IMR-90 (cell line): ENCODE results near the gene MINDY3. TPM values are rescaled to one million over a fixed set of nuclear protein-coding genes. Genes with fewer than 3 reads are reported as not detected.

Experiments
- ATAC-seq: fragments of 200-7000 bp; cut with Tn5 transposase; 2 replicates; pipeline ENCODE4 v1.9.1; 2020; ENCODE audit warnings: low read depth, mild to moderate bottlenecking, moderate library complexity
- BruUV-seq: library from RNA; stranded (reverse); fragments of 400-500 nt; replicated peaks from 2 replicates; lab custom pipeline; 2021; lab: Mats Ljungman, UMichigan
- CTCF ChIA-PET: fragments of 300-600 bp; formaldehyde crosslinking; extraction: SDS; loops from one replicate; lab custom pipeline; 2021; ENCODE audit warnings: antibody characterized with exemption; lab: Yijun Ruan, JAX
- POLR2A ChIA-PET: fragments of 300-600 bp; sonication (Branson Sonifier 250); formaldehyde crosslinking; loops from one replicate; lab custom pipeline; 2022; ENCODE audit warnings: antibody characterized with exemption; ENCODE audit not compliant: unreplicated experiment; lab: Charles Lee
- DNase-seq: peaks from one replicate; pipeline ENCODE4 v3.0.0; 2013
- H2AFZ ChIP-seq: replicated peaks from 2 replicates; pipeline ENCODE3; 2013; ENCODE audit warnings: low read length, mild to moderate bottlenecking; ENCODE audit not compliant: poor library complexity
- H2AK5ac ChIP-seq: 2 replicates; pipeline ENCODE4 v1.6.1; 2013; ENCODE audit warnings: low read depth, low read length, inconsistent platforms
- H2AK9ac ChIP-seq: replicated peaks from 2 replicates; pipeline ENCODE3; 2013; ENCODE audit warnings: mild to moderate bottlenecking, low read depth, low read length, moderate library complexity; ENCODE audit not compliant: poor library complexity
- H2BK120ac ChIP-seq: 2 replicates; pipeline ENCODE4 v1.6.1; 2013; ENCODE audit warnings: low read depth, low read length, inconsistent platforms
- H2BK15ac ChIP-seq: 3 replicates; pipeline ENCODE4 v1.6.1; 2013; ENCODE audit warnings: low read depth, low read length, inconsistent platforms
- H2BK20ac ChIP-seq: 2 replicates; pipeline ENCODE4 v1.6.1; 2013; ENCODE audit warnings: low read depth, mild to moderate bottlenecking, inconsistent platforms, low read length, moderate library complexity
- H2BK5ac ChIP-seq: 2 replicates; pipeline ENCODE4 v1.6.1; 2013; ENCODE audit warnings: mild to moderate bottlenecking, low read depth, low read length, inconsistent platforms; ENCODE audit not compliant: poor library complexity, severe bottlenecking
- H3K14ac ChIP-seq: replicated peaks from 2 replicates; pipeline ENCODE4 v1.6.1; 2013; ENCODE audit warnings: low read depth, low read length, inconsistent platforms
- H3K18ac ChIP-seq: 2 replicates; pipeline ENCODE4 v1.6.1; 2013; ENCODE audit warnings: low read depth, low read length, control low read depth
- H3K23ac ChIP-seq: 2 replicates; pipeline ENCODE4 v1.6.1; 2013; ENCODE audit warnings: low read depth, low read length, inconsistent platforms
- H3K27ac ChIP-seq: 2 replicates; pipeline ENCODE4 v1.5.1; 2013; ENCODE audit warnings: mild to moderate bottlenecking, control low read depth, low read length; ENCODE audit not compliant: insufficient read depth
- H3K27me3 ChIP-seq: 2 replicates; pipeline ENCODE4 v1.6.1; 2013; ENCODE audit warnings: low read length; ENCODE audit not compliant: control insufficient read depth, insufficient read depth
- H3K36me3 ChIP-seq: 2 replicates; pipeline ENCODE4 v1.6.1; 2013; ENCODE audit warnings: low read length, mixed read lengths; ENCODE audit not compliant: control insufficient read depth, insufficient read depth
- H3K4ac ChIP-seq: 2 replicates; pipeline ENCODE4 v1.6.1; 2013; ENCODE audit warnings: low read depth, low read length, inconsistent platforms
- H3K4me1 ChIP-seq: 2 replicates; pipeline ENCODE4 v1.6.1; 2013; ENCODE audit warnings: low read length, mixed read lengths; ENCODE audit not compliant: control insufficient read depth, insufficient read depth
- H3K4me2 ChIP-seq: 2 replicates; pipeline ENCODE4 v1.6.1; 2013; ENCODE audit warnings: low read depth, mild to moderate bottlenecking, control low read depth, low read length, moderate library complexity
- H3K4me3 ChIP-seq: 2 replicates; pipeline ENCODE4 v1.5.1; 2013; ENCODE audit warnings: low read depth, mild to moderate bottlenecking, control low read depth, low read length, moderate library complexity; ENCODE audit not compliant: insufficient read depth
- H3K56ac ChIP-seq: 2 replicates; pipeline ENCODE4 v1.6.1; 2013; ENCODE audit warnings: low read length, inconsistent platforms; ENCODE audit not compliant: insufficient read depth; ENCODE audit errors: extremely low read depth
- H3K79me1 ChIP-seq, 2 experiments: 2 replicates each; pipeline ENCODE4 v1.6.1; 2013; ENCODE audit warnings: low read length in 2 of 2, inconsistent platforms in 1 of 2, low read depth in 1 of 2
- H3K9ac ChIP-seq: 2 replicates; pipeline ENCODE4 v1.6.1; 2013; ENCODE audit warnings: low read depth, low read length, control low read depth
- H3K9me1 ChIP-seq: 2 replicates; pipeline ENCODE4 v1.6.1; 2013; ENCODE audit warnings: low read length, inconsistent platforms; ENCODE audit not compliant: insufficient read depth
- H3K9me3 ChIP-seq: 2 replicates; pipeline ENCODE4 v1.6.1; 2013; ENCODE audit warnings: low read length; ENCODE audit not compliant: control insufficient read depth, insufficient read depth
- H4K20me1 ChIP-seq: 2 replicates; pipeline ENCODE4 v1.6.1; 2013; ENCODE audit warnings: low read length, inconsistent platforms; ENCODE audit not compliant: insufficient read depth
- H4K5ac ChIP-seq: 2 replicates; pipeline ENCODE4 v1.6.1; 2013; ENCODE audit warnings: mild to moderate bottlenecking, low read depth, low read length, control low read depth
- H4K8ac ChIP-seq, 2 experiments: 2 replicates each; pipeline ENCODE4 v1.6.1; 2013; ENCODE audit warnings: low read depth in 2 of 2, low read length in 2 of 2, control low read depth in 1 of 2, inconsistent platforms in 1 of 2
- H4K91ac ChIP-seq: 2 replicates; pipeline ENCODE4 v1.6.1; 2013; ENCODE audit warnings: low read depth, low read length, inconsistent platforms; ENCODE audit not compliant: insufficient read depth
- CEBPB ChIP-seq: IDR thresholded peaks from 2 replicates; pipeline ENCODE4 v1.6.1; 2012; ENCODE audit warnings: low read depth, low read length, improper control_type of control experiment
- CHD1 ChIP-seq: IDR thresholded peaks from 2 replicates; pipeline ENCODE4 v1.6.1; 2012; ENCODE audit warnings: low read depth, low read length, improper control_type of control experiment
- FOS ChIP-seq: fragments of 150-350 bp; IDR thresholded peaks from 2 replicates; pipeline ENCODE4 v1.6.1; 2016; ENCODE audit warnings: low read depth, low read length
- MAZ ChIP-seq: IDR thresholded peaks from 2 replicates; pipeline ENCODE4 v1.6.1; 2012; ENCODE audit warnings: low read depth, mild to moderate bottlenecking, low read length, improper control_type of control experiment, moderate library complexity, borderline replicate concordance
- POLR2A ChIP-seq: IDR thresholded peaks from 2 replicates; pipeline ENCODE4 v1.6.1; 2012; ENCODE audit warnings: mild to moderate bottlenecking, low read depth, low read length
- WGBS, 2 experiments: methylation state at CpG; one replicate each; pipeline versions ENCODE4 v1.1.5 to v1.1.7; 2013; ENCODE audit warnings: missing lambda C conversion rate in 2 of 2; ENCODE audit not compliant: insufficient read length in 1 of 2; ENCODE audit errors: extremely low coverage in 2 of 2; 5-methylcytosine and 5-hydroxymethylcytosine counted together
- dilution Hi-C: fragments of 300-500 bp; cut with HindIII; formaldehyde crosslinking; loops from one replicate; pipeline ENCODE4 v1.14.3; 2018; ENCODE audit warnings: low sequenced_read_pairs; ENCODE audit not compliant: unreplicated experiment
- in situ Hi-C: fragments of 300-500 bp; cut with MboI; formaldehyde crosslinking; loops from 3 replicates; pipeline ENCODE4 v1.14.3; 2019; ENCODE audit warnings: low sequenced_read_pairs, inconsistent platforms, mixed read lengths
- intact Hi-C: fragments of 100-400 bp; cut with micrococcal nuclease; formaldehyde crosslinking; loops from 2 replicates; pipeline ENCODE4 v1.10.0; 2022
- polyA plus RNA-seq, 3 experiments: library from polyadenylated mRNA; depleted of rRNA; stranded (reverse); fragments of >200 nt; gene quantifications; 2 replicates each; pipeline ENCODE4 v1.2.3, GENCODE V29; 2012; ENCODE audit warnings: low replicate concordance in 1 of 3
- total RNA-seq: library from RNA; depleted of rRNA; stranded (reverse); fragments of >200 nt; gene quantifications from 2 replicates; pipeline ENCODE4 v1.2.3, GENCODE V29; 2012
- TF ChIP-seq, protein P1 (sequence below): fragments of 150-350 bp; IDR thresholded peaks from 2 replicates; pipeline ENCODE4 v1.6.1; 2016; ENCODE audit warnings: low read depth, mild to moderate bottlenecking, low read length, moderate library complexity, borderline replicate concordance

MINDY3 gene
- total and polyA plus RNA-seq, 2 of the 4 experiments (the other 2 are of a cell fraction), result 13.9 to 14.5 TPM

DNA sequence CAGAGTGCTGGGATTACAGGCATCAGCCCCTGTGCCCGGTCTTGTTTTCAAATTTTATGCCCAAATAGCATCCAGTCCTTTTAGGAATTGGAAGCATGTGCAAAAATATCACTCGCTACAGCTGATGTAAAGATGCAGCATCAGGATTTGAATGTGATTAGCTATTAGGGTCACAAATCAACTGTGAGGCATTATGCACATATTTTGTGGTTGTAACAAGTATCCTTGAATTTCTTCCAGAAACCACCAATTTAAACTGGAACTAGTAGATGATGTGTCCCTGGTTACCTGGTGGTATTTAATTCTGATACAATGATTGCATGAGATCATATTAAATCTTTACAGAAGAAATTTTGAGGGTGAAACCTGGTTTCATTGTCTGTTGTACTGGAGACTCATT lies 99.6 kb downstream of the MINDY3 start:
- no peak overlapping the region for H3K4me3 ChIP-seq

More for the DNA sequence above, 99.6 kb downstream of the MINDY3 start:
- dilution Hi-C loops (no loop called here), in situ Hi-C loops (no loop called here), intact Hi-C loops (no loop called here)
- CTCF ChIA-PET, result no interaction called here
- no peak overlapping the region for H3K4ac ChIP-seq
- no peaks in the 10 kb centered on the region for H4K20me1 ChIP-seq
- H3K79me1 ChIP-seq, result no peaks in the 10 kb centered on the region
- no peak overlapping the region for H4K8ac ChIP-seq
- WGBS, 2 experiments, result no CpG with 5 or more reads among the region's 2 CpGs
- no peaks in the 10 kb centered on the region for H3K9me1 ChIP-seq
- no peak overlapping the region for H3K14ac ChIP-seq
- POLR2A ChIA-PET, result no interaction called here
- H3K4me1 ChIP-seq, result no peaks in the 10 kb centered on the region
- no peak overlapping the region for H4K91ac ChIP-seq
- H2BK15ac ChIP-seq, result no peak overlapping the region
- H4K5ac ChIP-seq, result no peak overlapping the region
- H2AK5ac ChIP-seq, result no peak overlapping the region
- H3K9me3 ChIP-seq, result no peaks in the 10 kb centered on the region
- DNase-seq (no peak), ATAC-seq (no peak)
- H3K27ac ChIP-seq, result no peak overlapping the region
- H2BK120ac ChIP-seq, result no peak overlapping the region
- H3K18ac ChIP-seq, result no peak overlapping the region
- no peak overlapping the region for H2AFZ ChIP-seq
- TF ChIP-seq CHD1, result no peak
- no peak for TF ChIP-seq POLR2A
- TF ChIP-seq MAZ, result no peak
- TF ChIP-seq, protein P1, sequence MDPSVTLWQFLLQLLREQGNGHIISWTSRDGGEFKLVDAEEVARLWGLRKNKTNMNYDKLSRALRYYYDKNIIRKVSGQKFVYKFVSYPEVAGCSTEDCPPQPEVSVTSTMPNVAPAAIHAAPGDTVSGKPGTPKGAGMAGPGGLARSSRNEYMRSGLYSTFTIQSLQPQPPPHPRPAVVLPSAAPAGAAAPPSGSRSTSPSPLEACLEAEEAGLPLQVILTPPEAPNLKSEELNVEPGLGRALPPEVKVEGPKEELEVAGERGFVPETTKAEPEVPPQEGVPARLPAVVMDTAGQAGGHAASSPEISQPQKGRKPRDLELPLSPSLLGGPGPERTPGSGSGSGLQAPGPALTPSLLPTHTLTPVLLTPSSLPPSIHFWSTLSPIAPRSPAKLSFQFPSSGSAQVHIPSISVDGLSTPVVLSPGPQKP, result no peak
- no peak for TF ChIP-seq FOS
- TF ChIP-seq CEBPB, result no peak
- no peak overlapping the region for H2BK5ac ChIP-seq
- no TSS peak for BruUV-seq
- no peaks in the 10 kb centered on the region for H3K36me3 ChIP-seq
- no peak overlapping the region for H2AK9ac ChIP-seq
- no peak overlapping the region for H3K4me2 ChIP-seq
- H3K23ac ChIP-seq, result no peak overlapping the region
- no peak overlapping the region for H3K9ac ChIP-seq
- no peak overlapping the region for H2BK20ac ChIP-seq
- peaks cover 14% of the 10 kb centered on the region for H3K27me3 ChIP-seq
- no peak overlapping the region for H3K56ac ChIP-seq
